GM23248 (cell line): ENCODE measurements around the gene HIP1. TPM values are rescaled to one million over a fixed set of nuclear protein-coding genes. Genes with fewer than 3 reads are reported as not detected.
"Not testable (repeated sequence)": the region's sequence is repeated elsewhere in the genome, so short reads cannot be mapped to it uniquely, and the experiment has no call there.

Experiments used
- DNase-seq: peaks from one replicate; pipeline ENCODE4 v3.0.0-alpha.2; 2015
- H2AFZ ChIP-seq: fragments of 200-600 bp; sonication (generic); 2 replicates; pipeline ENCODE4 v1.6.1; 2016; ENCODE audit warnings: antibody characterized with exemption
- H3F3A ChIP-seq: fragments of 200-600 bp; sonication (generic); 2 replicates; pipeline ENCODE4 v1.6.1; 2016; ENCODE audit warnings: mild to moderate bottlenecking, antibody characterized with exemption, mixed run types; ENCODE audit not compliant: insufficient read depth
- H3K27ac ChIP-seq: fragments of 200-600 bp; sonication (generic); 2 replicates; pipeline ENCODE4 v1.5.1; 2016; ENCODE audit warnings: mild to moderate bottlenecking
- H3K27me3 ChIP-seq: fragments of 200-600 bp; sonication (generic); replicated peaks from 2 replicates; pipeline ENCODE4 v1.6.1; 2016; ENCODE audit warnings: mild to moderate bottlenecking; ENCODE audit not compliant: insufficient read depth
- H3K36me3 ChIP-seq: fragments of 200-600 bp; sonication (generic); 2 replicates; pipeline ENCODE4 v1.6.1; 2016; ENCODE audit warnings: low read depth, mild to moderate bottlenecking
- H3K4me1 ChIP-seq: fragments of 200-600 bp; sonication (generic); 2 replicates; pipeline ENCODE4 v1.6.1; 2016; ENCODE audit warnings: mild to moderate bottlenecking; ENCODE audit not compliant: insufficient read depth
- H3K4me2 ChIP-seq: fragments of 200-600 bp; sonication (generic); one replicate; pipeline ENCODE4 v1.6.1; 2016; ENCODE audit warnings: mild to moderate bottlenecking; ENCODE audit not compliant: unreplicated experiment
- H3K4me3 ChIP-seq: fragments of 200-600 bp; sonication (generic); 2 replicates; pipeline ENCODE4 v1.5.1; 2016; ENCODE audit warnings: mild to moderate bottlenecking
- H3K79me2 ChIP-seq: fragments of 200-600 bp; sonication (generic); 2 replicates; pipeline ENCODE4 v1.6.1; 2016; ENCODE audit warnings: mild to moderate bottlenecking; ENCODE audit not compliant: insufficient read depth
- H3K9ac ChIP-seq: fragments of 200-600 bp; sonication (generic); 2 replicates; pipeline ENCODE4 v1.6.1; 2016; ENCODE audit warnings: mild to moderate bottlenecking
- H3K9me2 ChIP-seq: fragments of 200-600 bp; sonication (generic); 2 replicates; pipeline ENCODE4 v1.6.1; 2016; ENCODE audit warnings: mixed run types, mild to moderate bottlenecking, moderate library complexity; ENCODE audit not compliant: insufficient read depth
- H3K9me3 ChIP-seq: fragments of 200-600 bp; sonication (generic); one replicate; pipeline ENCODE4 v1.6.1; 2017; ENCODE audit warnings: low read depth
- H4K20me1 ChIP-seq: fragments of 200-600 bp; sonication (generic); 2 replicates; pipeline ENCODE4 v1.6.0; 2016; ENCODE audit not compliant: insufficient read depth
- EZH2 ChIP-seq: fragments of 200-600 bp; sonication (generic); IDR thresholded peaks from 2 replicates; pipeline ENCODE4 v1.6.1; 2018; ENCODE audit warnings: antibody characterized with exemption, mild to moderate bottlenecking; ENCODE audit not compliant: insufficient read depth, poor library complexity, severe bottlenecking
- EZH2phosphoT487 ChIP-seq: fragments of 200-600 bp; sonication (generic); IDR thresholded peaks from 2 replicates; pipeline ENCODE4 v1.6.1; 2018; ENCODE audit warnings: antibody characterized with exemption, moderate library complexity, mild to moderate bottlenecking, low read depth; ENCODE audit not compliant: insufficient read depth
- WGBS, 2 experiments: methylation state at CpG; one replicate each; pipeline ENCODE4 v1.1.6; 2015 to 2017; ENCODE audit warnings: low lambda C conversion rate in 2 of 2, low coverage in 1 of 2; ENCODE audit errors: missing lambda C conversion rate in 2 of 2; 5-methylcytosine and 5-hydroxymethylcytosine counted together
- in situ Hi-C: fragments of 300-500 bp; cut with MboI; formaldehyde crosslinking; loops from 2 replicates; pipeline ENCODE4 v1.15.0; 2020
- polyA plus RNA-seq: library from polyadenylated mRNA; unstranded; fragments of >200 nt; fragmentation: Nextera tagmentation; extraction: Ambion mirVana; gene quantifications from 2 replicates; pipeline ENCODE4 v1.2.1, GENCODE V29; 2016
- total RNA-seq: library from RNA; depleted of rRNA; stranded (reverse); fragments of >200 nt; shearing (Covaris generic); gene quantifications from 2 replicates; pipeline ENCODE4 v1.2.3, GENCODE V29; 2014

HIP1 gene
- total and polyA plus RNA-seq, 2 experiments from 2014 or later, result 6.1 to 13.6 TPM

GRCh38 chr7:75719626-75720025 lies 19.1 kb downstream of the HIP1 start:
- no peak overlapping the region for H3K4me2 ChIP-seq
- TF ChIP-seq EZH2phosphoT487, result no peak
- TF ChIP-seq EZH2, result no peak
- H2AFZ ChIP-seq, result no peak overlapping the region
- in situ Hi-C loops, result no loop called here
- no peaks in the 10 kb centered on the region for H3F3A ChIP-seq
- H3K79me2 ChIP-seq, result peaks cover 22% of the 10 kb centered on the region
- H3K9me2 ChIP-seq, result no peaks in the 10 kb centered on the region
- H3K27me3 ChIP-seq, result no peaks in the 10 kb centered on the region
- H3K4me1 ChIP-seq, result peaks cover 9% of the 10 kb centered on the region; the same call in 1 of the 2 replicates
- H3K4me3 ChIP-seq, result no peak overlapping the region
- no peaks in the 10 kb centered on the region for H4K20me1 ChIP-seq
- H3K9ac ChIP-seq, result no peak overlapping the region
- WGBS, 2 experiments, result 97 to 98% methylated on average over 5 of the region's 5 CpGs
- DNase-seq, result no peak
- H3K36me3 ChIP-seq, result no peaks in the 10 kb centered on the region
- H3K27ac ChIP-seq, result no peak overlapping the region
- no peaks in the 10 kb centered on the region for H3K9me3 ChIP-seq

- Histone ChIP-seq H3K9me3 (no peaks in the 10 kb centered on the region), H3K36me3 (no peaks in the 10 kb centered on the region), H3K27me3 (no peaks in the 10 kb centered on the region), H2AFZ (no peak overlapping the region), H3K27ac (no peak overlapping the region), H3K4me1 (peaks cover 9% of the 10 kb centered on the region; the same call in 1 of the 2 replicates), H3F3A (peaks cover under 1% of the 10 kb centered on the region; the same call in 1 of the 2 replicates), H3K79me2 (peaks cover 22% of the 10 kb centered on the region), H3K4me3 (no peak overlapping the region), H4K20me1 (no peaks in the 10 kb centered on the region), H3K9me2 (no peaks in the 10 kb centered on the region), H3K9ac (no peak overlapping the region), H3K4me2 (no peak overlapping the region)
- no peak for TF ChIP-seq EZH2
- no peak for TF ChIP-seq EZH2phosphoT487
- WGBS, 2 experiments, result 84 to 90% methylated on average over 10 of the region's 10 CpGs
- in situ Hi-C loops, result no loop called here
- no peak for DNase-seq
Observed at GRCh38 chr7:75718390-75719031, 20.2 kb downstream of the HIP1 start.

- peak overlapping the region; percentile 31 for H3K27ac ChIP-seq
- H3K36me3 ChIP-seq, H4K20me1 ChIP-seq, in situ Hi-C loops, H3K4me2 ChIP-seq, H2AFZ ChIP-seq, H3K27me3 ChIP-seq, H3K9ac ChIP-seq, H3K9me3 ChIP-seq, H3F3A ChIP-seq, H3K4me3 ChIP-seq, H3K9me2 ChIP-seq: not testable (repeated sequence)
- 76 to 84% methylated on average over 3 of the region's 3 CpGs for WGBS, 2 experiments
- peaks cover 17% of the 10 kb centered on the region for H3K4me1 ChIP-seq
- peak; percentile 40 for DNase-seq
- peaks cover 22% of the 10 kb centered on the region for H3K79me2 ChIP-seq
Observed at GRCh38 chr7:75717746-75718145, 21.0 kb downstream of the HIP1 start.

GRCh38 chr7:75716992-75717626 lies 21.6 kb downstream of the HIP1 start:
- TF ChIP-seq EZH2 (no peak), EZH2phosphoT487 (no peak)
- in situ Hi-C loops, result no loop called here
- Histone ChIP-seq H3K27ac (peak overlapping the region; percentile 31), H3K4me2 (peak overlapping the region; percentile 13), H3K9me2 (no peaks in the 10 kb centered on the region), H4K20me1 (no peaks in the 10 kb centered on the region), H3K36me3 (no peaks in the 10 kb centered on the region), H3K79me2 (peaks cover 19% of the 10 kb centered on the region), H3F3A (peaks cover 15% of the 10 kb centered on the region), H3K9me3 (no peaks in the 10 kb centered on the region), H3K9ac (no peak overlapping the region), H3K27me3 (no peaks in the 10 kb centered on the region), H3K4me3 (no peak overlapping the region), H2AFZ (no peak overlapping the region), H3K4me1 (peaks cover 23% of the 10 kb centered on the region)
- peak; percentile 84 for DNase-seq
- 46 to 47% methylated on average over 9 of the region's 9 CpGs for WGBS, 2 experiments
